HG03565 (cell line): ENCODE measurements around the gene DYNC2I2.
"Not testable (repeated sequence)": the region's sequence is repeated elsewhere in the genome, so short reads cannot be mapped to it uniquely, and the experiment has no call there.

Experiments used
- ATAC-seq: cut with Tn5 transposase; IDR thresholded peaks from one replicate; pipeline ENCODE4 v1.9.1; 2021; ENCODE audit warnings: mild to moderate bottlenecking, moderate library complexity; ENCODE audit not compliant: unreplicated experiment

Gene DYNC2I2

DNA sequence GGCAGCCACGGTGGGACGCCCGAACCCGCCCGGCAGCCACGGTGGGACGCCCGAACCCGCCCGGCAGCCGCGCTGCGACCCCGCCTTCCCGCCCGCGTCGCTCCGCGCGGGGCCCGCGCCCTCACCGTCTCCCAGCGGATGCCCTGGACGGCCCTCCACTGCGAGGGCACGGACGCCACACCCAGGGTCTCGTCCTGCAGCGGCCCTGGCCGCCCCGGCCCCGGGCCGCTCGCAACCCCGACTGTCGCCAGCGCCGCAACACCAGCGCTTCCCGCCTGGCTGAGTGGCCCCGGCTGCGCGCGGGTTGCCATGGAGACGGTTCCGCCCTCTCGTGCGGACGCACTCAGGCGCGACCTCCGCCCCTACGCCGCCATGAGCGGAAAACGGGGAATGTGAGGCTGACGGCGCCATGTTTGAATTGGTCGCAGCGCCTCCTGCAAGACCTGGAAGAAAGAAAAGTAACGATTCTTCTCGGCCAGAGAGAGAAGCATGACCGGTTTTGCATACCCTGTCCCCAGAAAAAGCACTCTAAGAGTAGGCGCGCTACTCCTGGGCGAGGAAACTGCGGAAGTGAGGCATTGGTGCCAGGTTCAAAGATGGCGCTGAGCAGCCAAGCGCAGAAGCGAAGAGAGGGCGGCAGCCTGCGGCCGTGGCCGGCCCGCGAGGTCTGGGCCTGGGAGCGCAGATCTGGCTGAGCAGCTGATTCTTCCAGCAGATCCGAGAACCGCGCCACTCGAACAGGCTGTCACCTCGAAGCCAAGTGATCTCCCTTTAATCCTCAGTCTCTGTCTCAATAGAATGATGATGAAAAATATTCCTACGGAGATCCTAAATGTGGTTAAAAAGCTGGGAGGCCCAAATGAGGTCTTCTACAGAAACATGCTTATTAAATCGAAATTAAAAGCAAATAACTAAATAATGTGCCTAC lies at the start of gene DYNC2I2:
Gene DYNC2I2, minus strand, starts transcription at position 432 of the 928 bp plus-strand sequence. Its CDS starts 121 bp downstream, at position 311.
- ATAC-seq = peak; percentile 59

GRCh38 chr9:128706045-128706444 lies 49.4 kb upstream of the DYNC2I2 start:
- ATAC-seq = no peak

DNA sequence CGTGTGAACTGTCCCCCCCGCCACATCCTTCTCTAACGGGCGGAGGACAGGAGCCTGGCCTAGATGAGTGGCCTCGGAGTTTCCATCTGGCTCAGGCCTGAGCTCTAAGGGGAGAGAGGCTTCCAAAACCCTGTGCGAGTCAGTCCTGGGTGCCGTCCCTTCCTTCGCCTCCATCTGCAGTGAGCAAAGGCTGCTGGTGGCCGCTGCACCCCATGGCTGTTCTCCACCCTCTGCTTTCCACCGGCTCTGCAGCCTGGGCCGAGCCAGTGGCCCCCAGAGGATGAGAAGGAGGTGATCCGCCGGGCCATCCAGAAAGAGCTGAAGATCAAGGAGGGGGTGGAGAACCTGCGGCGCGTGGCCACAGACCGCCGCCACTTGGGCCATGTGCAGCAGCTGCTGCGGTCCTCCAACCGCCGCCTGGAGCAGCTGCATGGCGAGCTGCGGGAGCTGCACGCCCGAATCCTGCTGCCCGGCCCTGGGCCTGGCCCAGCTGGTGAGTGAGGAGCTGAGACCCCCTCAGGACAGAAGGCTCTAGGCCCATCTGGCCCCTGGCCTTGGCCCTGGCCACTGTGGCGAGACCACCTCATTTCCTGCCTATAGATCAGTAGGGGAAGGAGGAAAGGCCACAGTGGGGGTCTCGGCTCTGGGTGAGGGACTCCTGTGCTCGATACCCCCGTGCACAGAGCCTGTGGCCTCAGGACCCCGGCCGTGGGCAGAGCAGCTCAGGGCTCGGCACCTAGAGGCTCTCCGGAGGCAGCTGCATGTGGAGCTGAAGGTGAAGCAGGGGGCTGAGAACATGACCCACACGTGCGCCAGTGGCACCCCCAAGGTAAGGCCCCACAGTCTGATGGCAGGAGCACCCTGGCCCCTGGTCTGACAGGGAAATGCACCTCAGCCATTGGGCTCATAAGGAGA lies 48.7 kb upstream of the DYNC2I2 start:
- no peak for ATAC-seq

DNA sequence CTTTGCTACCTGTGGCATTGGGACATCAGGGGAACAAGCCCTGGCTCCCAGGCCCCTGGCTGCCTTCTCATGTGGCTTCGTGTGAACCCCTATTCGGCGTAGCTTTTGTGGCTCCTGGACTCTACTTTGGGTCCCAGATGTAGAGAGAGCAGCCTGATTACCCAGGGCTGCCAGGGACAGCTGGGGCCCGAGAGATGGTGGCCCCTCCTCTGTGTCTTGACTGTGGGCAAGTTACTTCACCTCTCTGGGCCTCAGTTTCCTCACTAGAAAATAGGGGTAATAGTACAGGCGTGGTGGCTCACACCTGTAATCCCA lies 47.7 kb upstream of the DYNC2I2 start:
- no peak for ATAC-seq

- ATAC-seq = no peak
These were observed 47.1 kb upstream of the DYNC2I2 start for GRCh38 chr9:128703616-128704355.

DNA sequence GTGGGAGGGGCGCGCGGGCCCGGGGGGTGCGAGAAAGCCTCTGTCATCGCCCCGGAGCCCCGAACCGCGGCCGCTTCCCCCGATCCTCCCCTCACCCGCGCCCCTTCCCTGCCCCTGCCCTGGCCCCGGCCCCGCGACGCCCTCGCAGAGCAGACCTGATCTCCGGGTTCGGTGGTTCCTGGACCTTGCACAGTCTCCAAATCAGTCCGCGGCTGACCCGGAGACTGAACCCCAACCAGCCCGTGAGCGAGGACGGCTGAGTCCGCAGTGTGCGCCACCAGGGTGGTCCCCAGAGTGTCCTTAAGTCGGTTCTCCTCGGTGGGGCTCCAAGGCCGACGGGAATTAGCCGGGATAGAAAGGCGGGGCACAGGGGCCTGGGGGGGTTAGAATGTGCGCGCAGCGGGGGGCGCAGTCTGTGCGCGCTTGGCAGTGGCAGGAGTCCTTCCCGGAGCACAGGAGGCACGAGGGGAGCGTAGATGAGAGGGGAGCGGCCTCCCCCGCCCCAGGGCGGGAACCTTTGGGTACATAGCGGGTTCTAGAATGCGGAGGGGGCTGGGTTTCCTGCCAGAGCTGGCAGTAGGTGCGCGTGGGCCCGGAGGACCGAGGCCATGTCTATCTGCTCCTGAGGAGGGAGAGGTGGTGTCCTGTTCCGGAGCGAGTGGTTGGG lies 46.4 kb upstream of the DYNC2I2 start:
- ATAC-seq = no peak

- ATAC-seq = no peak
These were observed 45.9 kb upstream of the DYNC2I2 start, which contains the start of gene PKN3 for GRCh38 chr9:128702445-128702948. Gene PKN3 (plus strand): TSS chr9:128702503. CDS start chr9:128702916, 413 bp downstream.

GRCh38 chr9:128701227-128701854 lies 44.7 kb upstream of the DYNC2I2 start:
- no peak for ATAC-seq

GRCh38 chr9:128699096-128699795 lies 42.6 kb upstream of the DYNC2I2 start:
- not testable (repeated sequence) for ATAC-seq

- no peak for ATAC-seq
These were observed 40.5 kb upstream of the DYNC2I2 start for GRCh38 chr9:128696923-128697707.

DNA sequence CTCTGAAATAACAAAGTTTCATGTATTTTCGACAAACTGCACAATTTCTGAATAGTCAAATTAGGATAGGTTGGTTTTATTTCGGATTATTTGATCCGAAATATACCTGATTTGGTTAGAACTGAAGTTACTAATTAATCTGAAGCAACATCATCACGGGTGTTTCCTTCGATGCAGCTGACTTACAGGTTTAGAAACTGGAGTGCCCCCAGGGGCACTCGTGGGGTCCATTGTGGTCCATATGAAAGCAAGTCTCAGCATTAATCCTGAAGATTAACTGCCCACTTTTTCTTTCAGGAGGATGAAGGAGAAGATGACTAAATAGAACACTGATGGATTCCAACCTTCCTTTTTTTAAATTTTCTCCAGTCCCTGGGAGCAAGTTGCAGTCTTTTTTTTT lies 37.7 kb upstream of the DYNC2I2 start:
- ATAC-seq = no peak

GRCh38 chr9:128693738-128694137 lies 37.1 kb upstream of the DYNC2I2 start:
- not testable (repeated sequence) for ATAC-seq

DNA sequence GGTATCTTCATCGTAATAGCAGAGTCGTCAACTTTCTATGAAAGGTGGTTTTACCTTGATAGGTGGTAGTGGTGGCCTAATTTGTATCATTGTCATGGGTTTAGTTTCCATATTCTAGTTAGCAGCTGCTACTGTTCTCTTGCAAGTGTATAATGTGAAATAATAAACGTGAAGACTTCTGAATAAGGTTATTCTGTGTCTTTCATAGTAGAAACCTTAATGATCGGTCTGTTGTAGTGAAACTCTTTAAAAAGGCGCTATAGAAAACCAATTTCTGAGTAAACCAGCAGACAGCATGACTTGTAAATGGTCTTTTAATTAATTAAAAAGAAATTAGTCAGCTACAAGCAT lies 34.0 kb upstream of the DYNC2I2 start:
- no peak for ATAC-seq

DNA sequence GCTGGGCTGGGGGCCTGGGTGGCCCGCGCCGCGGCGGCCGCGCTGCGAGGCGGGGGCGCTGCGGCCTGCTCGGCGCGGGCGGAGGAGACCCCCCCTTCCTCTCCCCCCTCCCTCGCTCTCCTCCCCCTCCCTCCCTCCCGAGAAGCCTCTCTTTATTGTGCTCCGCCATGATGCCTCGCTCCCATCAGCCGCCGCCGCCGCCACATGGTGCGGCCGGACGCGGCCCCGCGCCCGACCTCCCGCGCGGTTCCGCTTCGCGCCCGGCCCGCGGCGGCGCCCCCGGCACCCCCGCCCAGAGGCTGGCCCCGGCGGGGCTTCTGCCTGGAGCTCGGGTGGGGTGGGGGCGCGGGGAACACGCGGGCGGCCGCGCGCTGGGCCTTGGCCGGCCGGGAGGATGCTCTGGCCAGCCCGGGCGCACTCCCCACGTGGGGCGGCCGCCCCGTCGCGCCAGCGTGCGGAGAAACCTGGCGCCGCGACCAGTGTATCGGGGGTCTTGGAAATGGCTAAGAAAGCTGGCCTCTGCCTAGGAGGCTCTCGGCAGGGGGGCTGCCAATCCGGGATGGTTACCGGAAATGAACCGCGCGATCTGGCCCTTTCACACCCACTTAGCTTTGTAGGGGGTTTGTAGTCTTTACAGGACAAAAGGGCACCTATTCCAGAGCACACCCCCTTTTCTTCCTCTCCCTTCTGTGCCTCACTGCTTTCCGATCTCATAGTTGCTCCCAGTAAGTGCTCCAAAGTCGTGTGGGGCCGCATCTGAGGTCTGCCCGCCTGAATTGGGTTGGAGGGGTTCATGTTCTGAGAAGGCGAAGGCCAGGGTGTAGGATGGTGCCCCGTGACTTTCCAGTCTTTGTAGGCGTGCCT lies 33.4 kb upstream of the DYNC2I2 start:
- ATAC-seq = no peak

- no peak for ATAC-seq
These were observed 32.7 kb upstream of the DYNC2I2 start for GRCh38 chr9:128689293-128689774.

DNA sequence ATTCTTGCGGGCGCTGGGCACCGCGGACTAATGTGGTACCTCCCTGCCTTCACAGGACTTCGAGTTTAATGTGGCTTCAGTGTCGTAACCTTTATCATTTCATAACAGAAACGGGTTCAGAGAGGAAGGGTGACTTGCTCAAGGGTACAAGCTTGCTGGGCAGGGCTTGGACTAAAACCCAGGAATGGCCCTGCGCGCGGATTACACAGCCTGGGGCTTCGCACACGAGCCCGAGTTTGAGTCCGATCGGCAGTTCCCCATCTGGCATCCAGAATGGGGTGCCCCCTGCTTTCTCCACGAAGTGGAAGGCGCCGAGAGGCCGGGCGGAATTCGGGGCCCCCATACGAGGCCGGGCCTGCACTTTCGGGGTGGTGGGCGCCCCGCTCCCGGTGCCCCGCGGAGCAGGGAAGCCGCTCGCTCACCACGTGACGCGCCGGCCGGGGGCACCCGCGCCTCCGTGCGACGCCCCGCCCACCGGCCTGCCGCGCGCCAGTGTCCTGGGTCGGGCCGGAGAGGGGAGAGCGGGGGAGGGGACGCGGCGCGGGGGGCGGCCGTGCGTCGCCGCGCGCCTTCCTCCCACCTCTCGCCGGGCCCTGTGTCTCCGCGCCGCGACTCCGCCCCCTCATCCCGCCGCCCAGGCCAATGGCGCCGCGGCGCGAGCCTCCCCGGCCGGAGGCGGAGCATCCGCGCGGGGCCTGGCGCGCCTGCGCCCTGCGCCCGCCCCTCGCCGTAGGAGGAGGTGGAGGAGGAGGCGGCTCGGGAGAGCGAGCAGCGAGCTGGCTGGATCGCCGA lies 32.0 kb upstream of the DYNC2I2 start, which contains the start of gene SET:
Gene SET, plus strand, starts transcription at position 722 of the 792 bp plus-strand sequence. CDS start 361 bp downstream, outside the sequence.
- ATAC-seq = peak; percentile 58
